Pancreas (tissue), 10 donors: ENCODE data around the gene KIF13A. TPM values are rescaled to one million over a fixed set of nuclear protein-coding genes. Genes with fewer than 3 reads are reported as not detected.

Source experiments
- ATAC-seq, 4 donors: fragments of 200-7000 bp; cut with Tn5 transposase; one replicate each; pipeline versions ENCODE4 v1.8.0 to v1.9.1; 2020; ENCODE audit warnings: mild to moderate bottlenecking in 4 of 4, moderate library complexity in 4 of 4
- DNase-seq, 6 donors: peaks; one replicate each; pipeline ENCODE4 v3.0.0-alpha.2; 2020
- FAIRE-seq: peaks from 2 replicates; lab custom pipeline; 2012; peaks lifted over from hg19 to GRCh38; lab: Jason Lieb, UNC
- H3K27ac ChIP-seq, 4 donors: fragments of 200-600 bp; sonication (generic); 1 replicate in 3 of 4; 2 replicates in 1 of 4; pipeline versions ENCODE4 v1.5.0 to v1.8.0; 2020
- H3K27me3 ChIP-seq, 4 donors: fragments of 200-600 bp; one replicate each; pipeline ENCODE4 v1.8.0; 2021
- H3K36me3 ChIP-seq, 3 donors: fragments of 200-600 bp; sonication (generic) in 1 of 3; one replicate each; pipeline versions ENCODE4 v1.5.0 to v1.8.0; 2020 to 2021
- H3K4me1 ChIP-seq, 3 donors: fragments of 200-600 bp; one replicate each; pipeline ENCODE4 v1.8.0; 2021
- H3K4me3 ChIP-seq, 4 donors: fragments of 200-600 bp; sonication (generic) in 2 of 4; one replicate each; pipeline versions ENCODE4 v1.5.0 to v1.8.0; 2020 to 2021
- H3K9me3 ChIP-seq, 4 donors: fragments of 200-600 bp; one replicate each; pipeline ENCODE4 v1.8.0; 2021
- CTCF ChIP-seq, 4 donors: fragments of 200-600 bp; sonication (generic) in 3 of 4; IDR thresholded peaks; one replicate each; pipeline versions ENCODE4 v1.5.0 to v1.8.0; 2021; ENCODE audit warnings: antibody characterized with exemption in 4 of 4
- WGBS, 2 donors: extraction: QIAGEN DNeasy Blood & Tissue Kit; methylation state at CpG; one replicate each; pipeline ENCODE4 v1.1.7; 2013; 5-methylcytosine and 5-hydroxymethylcytosine counted together
- intact Hi-C, 3 donors: fragments of 100-400 bp; cut with DNase I; formaldehyde crosslinking; loops; one replicate each; pipeline versions ENCODE4 v1.11.1 to v1.14.2; 2022
- polyA plus RNA-seq, 2 donors: library from polyadenylated mRNA; stranded (reverse); fragments of 200-250 nt; gene quantifications; one replicate each; pipeline ENCODE4 v1.2.3, GENCODE V29; 2013
- total RNA-seq, 6 donors: library from RNA; stranded (reverse); fragmentation: NEBNext Ultra II Directional in 4 of 6; extraction: Animal tissue kit (Norgen Biotek cat#: 25700) in 4 of 6; gene quantifications; one replicate each; pipeline versions ENCODE4 v1.2.1 to v1.2.4, GENCODE V29; 2021 to 2023
- donor health status: healthy with polysubstance abuse.
- donor health status: DM: no; HTN: no; CAD: no; lungs with moderate emphysema.
- donor health status: DM: no; HTN: no; CAD: no.
- donor health status: control.
- donor health status: control.
- donor health status: Bipolar disorder and iron deficiency.
- donor health status: DM: yes; HTN: yes; CAD: no.
- donor health status: DM: no; HTN: no; CAD: no.
- donor health status: DM: no; HTN: no; CAD: no.
- donor health status: DM: yes; HTN: yes; CAD: no.

KIF13A gene
- total and polyA plus RNA-seq, 8 donors = 7.3 to 18.1 (median 12.5) TPM

- FAIRE-seq (no peak), ATAC-seq (no peak), DNase-seq (no peak)
- H3K4me3 ChIP-seq = no peak overlapping the region
- peaks cover 0 to 7% (median 0%) of the 10 kb centered on the region in 3 donors for H3K4me1 ChIP-seq
- H3K36me3 ChIP-seq = no peaks in the 10 kb centered on the region
- H3K9me3 ChIP-seq = no peaks in the 10 kb centered on the region
- WGBS, 2 donors = 97 to 98% methylated on average over 4 of the region's 4 CpGs
- H3K27ac ChIP-seq = no peak overlapping the region
- intact Hi-C loops = no loop called here
- no peak for TF ChIP-seq CTCF (IDR thresholded peaks at IDR 0.05)
- no peaks in the 10 kb centered on the region for H3K27me3 ChIP-seq
Measured at GRCh38 chr6:17885889-17886576, 101.4 kb downstream of the KIF13A start.

GRCh38 chr6:17884498-17885478 is 102.6 kb downstream of the KIF13A start:
- H3K4me1 ChIP-seq = peaks cover 0 to 7% (median 0%) of the 10 kb centered on the region in 3 donors
- no peak for TF ChIP-seq CTCF (IDR thresholded peaks at IDR 0.05)
- H3K27me3 ChIP-seq = no peaks in the 10 kb centered on the region
- WGBS, 2 donors = 78 to 82% methylated on average over 4 of the region's 4 CpGs
- intact Hi-C loops = no loop called here
- H3K4me3 ChIP-seq = no peak overlapping the region
- no peaks in the 10 kb centered on the region for H3K9me3 ChIP-seq
- no peaks in the 10 kb centered on the region for H3K36me3 ChIP-seq
- DNase-seq (no peak), FAIRE-seq (no peak), ATAC-seq (peak in 2 of 4 donors; percentile 57 to 65)
- no peak overlapping the region for H3K27ac ChIP-seq

GRCh38 chr6:17883665-17884497 is 103.6 kb downstream of the KIF13A start:
- FAIRE-seq = no peak
- Histone ChIP-seq H3K4me1 (peaks cover 0 to 7% (median 0%) of the 10 kb centered on the region in 3 donors), H3K27me3 (no peaks in the 10 kb centered on the region)

More at GRCh38 chr6:17883665-17884497, 103.6 kb downstream of the KIF13A start:
- intact Hi-C loops = no loop called here
- WGBS, 2 donors = 64 to 67% methylated on average over 2 of the region's 2 CpGs
- H3K36me3 ChIP-seq = no peaks in the 10 kb centered on the region
- H3K4me3 ChIP-seq = no peak overlapping the region
- ATAC-seq = peak in 1 of 4 donors; percentile 26
- no peak for TF ChIP-seq CTCF (IDR thresholded peaks at IDR 0.05)
- H3K9me3 ChIP-seq = no peaks in the 10 kb centered on the region
- DNase-seq = no peak
- H3K27ac ChIP-seq = no peak overlapping the region
